ENCODE results near the gene TARBP1.
A peak's percentile ranks its signal among the peaks of the same experiment; 100 is the strongest.

The TARBP1 gene

DNA sequence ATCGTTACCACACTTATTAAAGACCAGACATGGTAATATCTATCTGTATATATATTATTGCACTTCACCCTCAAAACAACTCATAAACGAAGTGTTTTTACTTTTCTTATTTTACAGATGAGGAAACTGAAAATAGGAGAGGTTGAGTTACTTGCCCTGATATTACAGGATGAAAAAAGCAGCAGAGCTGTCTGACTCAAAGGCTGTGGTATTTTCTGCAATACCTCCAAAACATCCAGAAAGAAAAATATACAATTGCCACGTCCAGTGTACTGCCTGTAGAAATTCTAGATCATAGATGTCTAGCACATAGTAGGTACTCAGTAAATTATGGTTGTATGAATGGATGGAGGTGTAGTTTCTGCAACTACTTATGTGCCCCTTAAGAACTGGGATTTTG lies 5.2 kb upstream of the TARBP1 start:
- no peak for DNase-seq

DNA sequence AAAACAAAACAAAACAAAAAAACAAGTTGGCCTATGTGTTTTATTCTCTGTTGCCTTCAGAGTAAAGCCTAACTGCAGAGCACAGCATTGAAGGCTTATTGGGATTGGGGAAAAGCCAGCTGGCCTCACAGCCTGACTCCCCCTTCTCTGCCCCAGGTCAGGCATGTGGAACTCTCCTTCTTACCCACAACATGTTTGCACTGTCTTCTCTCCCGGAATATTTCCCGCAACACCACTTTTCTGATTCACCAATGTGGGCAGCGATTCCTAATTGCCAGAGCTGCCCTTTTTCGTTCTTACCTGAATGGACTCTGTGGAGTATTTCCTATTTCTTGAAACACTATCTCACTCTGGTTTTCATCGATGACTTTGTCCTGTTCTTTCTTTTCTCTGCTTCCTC lies 2.8 kb upstream of the TARBP1 start:
- no peak for DNase-seq

DNA sequence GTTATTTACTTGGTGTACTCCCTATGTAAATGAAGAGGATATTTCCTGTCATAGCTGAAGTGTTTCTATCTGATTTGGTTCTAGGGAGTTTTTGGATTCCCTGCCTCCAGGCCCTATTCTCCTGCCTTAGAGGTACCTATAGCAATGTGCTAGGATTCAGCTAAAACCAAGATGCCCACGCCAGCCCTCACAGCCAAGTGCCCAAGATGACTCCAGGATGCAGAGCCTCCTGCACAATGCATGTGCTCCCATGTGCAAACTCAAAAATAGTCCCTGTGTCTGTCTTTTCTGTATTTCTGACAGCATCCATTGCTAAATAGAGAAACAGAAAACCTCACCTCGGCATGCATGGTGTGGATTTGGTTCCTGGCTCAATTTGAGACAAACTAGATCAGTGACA lies 887 bp upstream of the TARBP1 start:
- no peak for DNase-seq

DNA sequence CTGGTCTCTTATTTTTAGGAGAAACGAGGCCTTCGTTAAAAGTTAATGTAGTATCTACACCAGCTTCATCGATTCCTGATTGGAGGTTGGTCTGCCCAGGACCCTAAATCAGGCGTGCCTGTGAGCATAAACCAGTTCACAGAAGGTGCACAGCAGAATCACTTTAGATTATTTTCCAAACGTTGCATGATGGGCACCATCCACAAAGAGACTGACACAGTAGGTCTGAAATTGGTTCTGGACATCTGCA lies 256 bp upstream of the TARBP1 start:
- DNase-seq = no peak

DNA sequence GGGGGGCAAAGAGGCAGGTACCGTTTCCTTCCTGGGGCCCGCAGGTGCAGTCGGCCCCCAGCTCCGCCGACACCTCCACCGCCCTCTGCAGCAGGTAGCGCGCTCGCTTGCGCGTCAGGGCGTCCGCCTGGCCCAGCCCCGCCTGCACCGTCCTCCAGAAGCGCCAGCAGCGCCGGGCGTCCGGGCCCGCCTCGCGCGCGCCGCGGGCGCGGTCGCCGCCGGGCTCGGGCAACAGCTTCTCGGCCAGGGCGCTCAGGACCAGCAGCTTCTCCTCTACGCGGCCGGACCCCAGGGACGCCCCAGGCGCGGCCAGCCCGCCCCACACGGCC lies 863 bp downstream of the TARBP1 start:
- DNase-seq = peak; percentile 22

DNA sequence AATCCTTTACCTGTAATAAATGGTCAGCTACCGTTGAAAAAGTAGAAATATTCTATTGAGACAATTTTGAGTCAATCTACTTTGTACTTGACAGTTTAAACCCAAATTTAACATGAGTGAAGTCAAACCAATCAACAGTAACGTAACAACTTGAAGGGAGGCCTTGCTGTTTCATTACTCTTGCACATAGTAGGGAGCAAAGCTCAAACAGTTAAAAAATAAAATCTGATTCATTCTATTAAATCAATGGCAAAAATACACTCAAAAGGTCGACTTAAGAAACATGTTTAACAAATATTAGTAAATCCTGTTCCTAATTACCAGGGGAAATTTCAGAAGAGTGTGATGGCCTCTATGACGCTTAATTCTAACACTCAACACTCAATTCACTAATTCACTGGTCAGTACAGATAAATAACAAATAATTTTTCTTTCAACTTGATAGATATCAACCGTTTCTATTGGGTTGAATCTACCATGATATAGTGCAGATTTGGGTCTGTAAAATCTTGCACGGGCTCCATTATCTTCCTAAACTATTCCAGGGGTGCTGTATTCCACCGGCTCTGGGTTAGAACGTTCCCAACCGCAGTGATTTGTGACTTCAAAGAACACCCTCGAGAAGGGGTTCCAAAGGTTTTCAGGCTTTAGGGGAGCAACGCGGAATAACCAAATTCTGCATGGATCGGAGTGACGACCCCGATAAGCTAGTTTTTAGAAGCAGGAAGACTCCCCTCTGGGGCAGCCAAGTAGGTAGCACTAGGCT lies 1.4 kb downstream of the TARBP1 start:
- no peak for DNase-seq

DNA sequence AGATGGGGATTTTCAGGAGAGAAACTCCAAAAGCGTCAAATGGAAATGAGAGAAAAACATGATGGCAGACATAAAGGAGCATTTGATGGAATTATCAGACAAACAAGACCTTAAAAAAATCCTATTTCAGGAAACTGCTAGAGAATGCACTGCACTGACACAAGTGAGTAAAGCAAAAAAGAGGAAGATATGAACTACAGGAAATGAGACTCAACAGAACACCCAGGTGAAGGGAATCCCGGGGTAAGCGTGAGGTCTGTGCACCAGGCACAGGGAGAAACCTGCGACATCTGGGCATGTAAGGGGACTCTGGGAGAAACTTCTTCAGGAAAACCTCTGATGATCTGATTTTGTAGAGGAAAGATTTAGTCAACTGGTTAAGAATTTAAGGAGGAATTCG lies 2.8 kb downstream of the TARBP1 start:
- DNase-seq = no peak

DNA sequence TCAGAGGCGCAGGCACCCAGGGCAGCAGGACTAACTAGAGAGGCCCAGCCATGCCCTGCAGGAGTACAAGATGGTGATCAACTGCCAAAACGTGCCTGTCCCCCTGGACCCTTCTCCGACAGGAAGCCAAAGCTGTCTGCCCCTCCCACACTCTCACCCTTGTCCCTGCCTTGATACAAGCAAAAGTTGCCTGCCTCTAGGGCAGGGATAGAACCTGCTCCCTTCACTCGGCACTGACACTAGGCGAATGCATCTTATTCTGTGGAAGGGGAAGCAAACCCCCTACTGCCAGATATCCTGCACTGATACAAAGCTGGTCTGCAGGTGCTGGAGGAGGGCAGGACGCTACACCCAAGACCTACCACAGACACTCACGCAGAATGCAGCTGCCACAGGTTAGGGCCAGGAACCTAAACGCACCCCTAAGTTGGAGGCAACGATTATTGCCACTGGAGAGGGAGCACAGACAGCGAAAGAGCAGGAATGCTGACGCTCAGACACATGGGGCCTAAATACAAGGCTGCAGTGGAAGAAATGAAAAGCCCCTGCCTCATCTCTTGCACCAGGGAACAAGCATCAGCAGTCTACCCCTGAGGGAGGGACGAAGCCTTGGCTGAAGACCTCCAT lies 3.7 kb downstream of the TARBP1 start:
- DNase-seq = no peak

DNA sequence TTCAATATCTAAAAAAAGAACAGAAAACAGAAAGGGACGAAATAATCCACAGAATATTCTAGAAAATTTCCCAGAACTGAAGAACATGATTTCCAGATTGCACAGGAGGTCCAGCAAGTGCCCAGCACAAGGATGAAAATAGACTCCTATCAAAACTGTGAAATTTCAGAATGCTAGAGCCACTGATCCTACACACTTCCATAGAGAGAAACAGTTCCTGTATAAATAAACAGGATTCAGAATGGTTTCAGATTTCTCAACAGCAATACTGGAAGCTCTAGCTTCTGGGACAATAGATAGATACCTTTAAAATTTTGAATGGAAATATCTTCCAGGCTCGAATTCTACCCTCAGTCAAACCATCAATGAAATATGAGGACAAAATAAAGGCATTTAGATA lies 4.6 kb downstream of the TARBP1 start:
- DNase-seq = no peak

DNA sequence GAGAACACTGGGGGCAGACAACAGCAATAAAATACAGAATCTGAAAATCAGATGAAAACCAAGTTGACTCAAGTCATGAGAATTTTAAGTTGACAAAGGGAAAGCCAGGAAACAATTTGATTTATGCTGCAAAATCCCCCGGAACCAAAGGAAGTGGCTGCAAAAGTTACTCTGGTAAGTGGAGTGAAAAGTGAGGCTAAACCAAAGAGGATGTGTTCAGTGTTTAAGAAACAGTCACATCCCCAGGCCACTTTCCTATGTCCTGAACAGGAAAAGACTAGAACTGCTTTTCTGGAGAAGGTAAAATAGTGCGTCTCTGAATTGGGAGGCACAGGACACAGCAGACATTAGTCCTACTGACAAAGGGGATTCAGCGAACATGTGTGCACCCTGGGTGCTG lies 5.9 kb downstream of the TARBP1 start:
- DNase-seq = no peak

DNA sequence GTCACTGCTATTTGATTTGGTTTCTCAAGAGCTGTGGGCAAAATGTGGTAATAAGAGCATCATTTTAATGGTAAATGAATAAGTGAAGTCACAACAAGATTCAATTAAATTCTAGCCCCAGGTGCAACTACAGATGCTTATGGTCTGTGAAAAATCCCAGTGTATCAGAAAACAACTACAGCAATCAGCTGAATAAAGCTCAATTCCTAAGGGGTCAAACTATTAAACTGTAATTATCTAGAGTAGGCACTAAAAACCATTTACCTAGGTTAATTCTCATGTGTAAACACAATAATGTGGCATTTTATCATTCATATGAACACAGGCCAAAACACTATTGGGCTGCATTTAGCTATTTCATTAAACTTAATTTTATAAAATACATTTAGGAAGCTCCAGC lies 9.6 kb downstream of the TARBP1 start:
- no peak for DNase-seq

DNA sequence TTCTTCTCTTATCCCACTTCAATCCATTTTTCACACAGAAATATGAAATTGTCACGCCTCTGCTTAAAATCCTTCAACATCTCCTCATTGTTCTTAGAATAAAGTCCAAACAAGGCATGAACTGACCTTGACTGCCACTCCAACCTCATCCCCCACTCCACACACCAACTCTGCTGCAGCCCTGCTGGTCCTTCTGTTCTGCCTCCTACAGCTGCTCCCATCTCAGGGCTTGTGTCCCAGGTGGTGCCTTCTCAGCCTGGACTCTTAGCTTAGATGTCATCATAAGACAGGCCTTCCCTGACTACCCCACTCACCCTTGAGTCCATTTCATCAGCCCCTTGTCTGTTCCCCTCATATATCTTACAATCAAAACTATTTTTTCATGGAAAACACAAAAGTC lies 10.4 kb downstream of the TARBP1 start:
- DNase-seq = no peak

DNA sequence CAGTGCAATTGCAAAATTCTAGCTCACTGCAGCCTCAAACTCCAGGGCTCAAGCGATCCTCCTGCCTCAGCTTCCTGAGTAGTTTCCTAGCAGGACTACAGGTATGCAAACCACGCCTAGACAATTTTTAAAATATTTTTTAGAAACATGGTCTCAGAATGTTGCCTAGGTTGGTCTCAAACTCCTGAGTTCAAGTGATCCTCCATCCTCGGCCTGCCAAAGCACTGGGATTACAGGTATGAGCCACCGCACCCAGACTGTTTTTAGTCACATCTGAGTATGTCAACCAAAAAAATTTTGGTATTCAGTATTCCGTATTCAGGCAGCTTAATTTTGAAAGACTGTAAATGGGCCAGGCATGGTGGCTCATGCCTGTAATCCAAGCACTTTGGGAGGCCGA lies 11.2 kb downstream of the TARBP1 start:
- DNase-seq = no peak

DNA sequence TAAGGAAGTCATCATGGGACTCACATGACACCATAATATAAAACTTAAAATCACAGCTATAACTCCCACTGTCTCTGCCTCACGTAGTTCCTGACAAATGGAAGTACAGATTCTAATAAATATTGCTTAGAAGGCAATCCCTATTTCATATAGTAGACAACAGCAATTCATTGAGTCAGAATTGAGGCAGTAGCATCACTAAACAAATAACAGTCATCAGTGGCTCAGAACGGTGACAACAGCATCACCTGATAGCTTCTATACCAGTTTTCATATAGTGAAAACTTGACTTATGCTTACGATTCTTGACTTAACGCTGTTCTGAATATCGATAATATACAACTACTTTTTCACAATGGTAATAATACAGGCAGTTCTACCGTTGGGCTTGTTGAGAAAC lies 12.0 kb downstream of the TARBP1 start:
- no peak for DNase-seq

DNA sequence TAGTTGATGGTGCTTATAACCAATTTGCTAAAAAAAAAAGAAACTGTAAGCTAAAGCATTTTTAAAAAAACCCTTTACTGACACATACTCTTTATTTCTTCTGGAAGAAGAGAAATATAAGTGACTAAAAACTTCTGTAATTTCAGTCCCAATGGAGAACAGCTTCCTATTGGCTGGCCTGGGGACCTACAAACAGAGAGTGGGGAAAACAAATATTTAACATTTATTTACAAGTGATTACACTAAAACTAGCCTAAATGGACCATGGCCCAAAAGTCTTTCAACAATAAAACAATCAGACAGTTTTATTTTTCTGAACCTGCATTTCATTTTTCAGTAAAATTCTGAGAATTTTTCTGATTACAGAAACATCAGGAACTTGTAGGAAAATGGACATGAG lies 15.2 kb downstream of the TARBP1 start:
- DNase-seq = no peak

DNA sequence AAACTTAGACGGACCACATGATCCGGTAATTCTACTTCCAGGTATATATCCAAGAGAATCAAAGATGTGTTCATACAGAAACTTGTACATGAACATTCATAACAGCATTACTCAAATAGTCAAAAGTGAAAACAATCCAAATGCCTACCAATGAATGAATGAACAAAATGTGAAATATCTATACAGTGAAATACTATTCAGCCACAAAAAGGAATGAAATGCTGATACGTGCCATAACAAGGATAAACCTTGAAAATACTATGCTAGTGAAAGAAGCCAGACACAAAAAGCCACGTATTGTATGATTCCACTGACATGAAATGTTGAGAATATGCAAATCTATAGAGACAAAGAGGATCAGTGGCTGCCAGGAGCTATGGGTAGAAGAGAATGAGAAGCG lies 18.3 kb downstream of the TARBP1 start:
- DNase-seq = no peak

DNA sequence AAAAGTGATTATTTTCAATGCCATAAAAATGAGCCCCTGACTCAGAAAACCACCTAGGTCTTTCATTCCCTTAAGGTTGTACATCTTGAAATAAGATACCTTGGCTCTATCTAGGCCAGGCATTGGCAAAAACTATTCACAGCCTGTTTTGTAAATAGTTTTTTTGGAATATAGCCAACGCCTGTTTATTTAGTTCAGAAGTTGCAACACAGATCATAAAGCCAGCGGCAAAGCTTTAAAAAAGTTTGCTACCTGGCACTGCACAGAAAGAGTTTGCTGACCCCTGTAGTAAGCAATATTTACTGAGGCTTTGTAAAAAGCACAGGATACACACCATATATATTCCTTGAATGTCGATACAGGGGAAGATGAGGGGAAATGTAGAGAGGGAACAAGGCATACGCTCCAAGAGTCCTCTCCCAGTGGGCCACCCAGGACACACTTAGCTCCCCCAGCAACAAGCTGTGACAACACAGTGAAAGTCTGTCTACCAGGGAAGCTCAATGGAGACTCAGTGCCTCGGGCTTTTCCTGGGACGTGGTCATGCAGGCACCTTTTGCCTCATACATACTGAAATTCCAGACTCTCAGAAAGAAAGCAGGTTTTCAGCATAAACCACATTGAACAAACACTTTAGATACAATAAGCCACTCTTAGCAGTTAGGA lies 20.5 kb downstream of the TARBP1 start:
- DNase-seq = no peak

DNA sequence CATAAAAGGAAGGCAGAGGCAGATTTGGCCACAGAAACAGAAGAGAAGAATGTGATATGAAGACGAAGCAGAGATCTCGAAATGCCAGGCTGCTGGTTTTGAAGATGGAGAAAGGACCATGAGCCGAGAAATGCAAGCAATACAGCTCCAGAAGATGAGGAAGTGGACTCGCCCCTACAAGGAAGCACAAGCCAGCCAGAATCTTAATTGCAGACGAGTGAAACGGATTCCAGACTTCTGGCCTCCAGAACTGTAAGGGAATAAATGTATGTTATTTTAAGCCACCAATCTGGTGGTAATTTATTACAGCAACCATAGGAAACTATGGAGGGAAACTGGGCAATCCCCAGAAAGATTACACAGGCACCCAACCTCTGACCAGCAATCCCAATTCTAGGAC lies 24.1 kb downstream of the TARBP1 start:
- DNase-seq = no peak

DNA sequence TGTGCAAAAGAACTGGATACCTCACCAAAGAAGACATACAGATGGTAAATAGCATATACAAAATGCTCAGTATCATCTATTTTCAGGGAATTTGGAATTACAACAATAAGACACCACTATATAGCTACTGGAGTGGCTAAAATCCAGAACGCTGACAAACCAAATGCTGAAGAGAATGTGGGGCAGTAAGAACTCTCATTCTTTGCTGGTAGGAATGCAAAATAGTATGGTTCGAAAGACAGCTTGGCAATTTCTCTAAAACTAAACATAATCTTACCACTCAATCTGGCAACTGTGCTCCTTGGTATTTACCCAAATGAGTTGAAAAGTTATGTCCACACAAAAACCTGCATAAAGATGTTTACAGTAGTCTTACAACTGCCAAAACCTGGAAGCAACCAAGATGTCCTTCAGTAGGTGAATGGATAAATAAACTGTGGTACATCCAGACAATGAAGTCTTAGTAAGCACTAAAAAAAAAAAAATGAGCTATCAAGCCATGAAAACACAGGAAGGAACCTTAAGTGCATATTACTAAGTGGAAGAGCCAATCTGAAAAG lies 26.5 kb downstream of the TARBP1 start:
- DNase-seq = no peak

DNA sequence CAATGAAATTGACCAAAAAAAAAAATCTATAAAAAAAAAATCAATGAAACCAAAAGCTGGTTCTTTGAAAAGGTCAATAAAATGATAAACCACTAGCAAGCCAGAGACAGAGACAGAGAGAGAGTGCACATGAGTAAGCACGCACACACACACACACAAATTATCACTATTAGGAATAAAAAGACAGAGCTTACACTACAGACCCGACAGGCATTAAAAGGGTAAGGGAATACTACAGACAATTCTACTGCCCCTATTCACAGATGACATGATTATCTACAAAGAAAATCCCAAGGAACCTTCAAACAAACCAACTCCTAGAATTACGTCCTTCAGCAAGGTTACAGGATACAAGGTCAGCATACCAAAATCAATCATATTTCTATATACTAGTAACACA lies 38.6 kb downstream of the TARBP1 start:
- no peak for DNase-seq

DNA sequence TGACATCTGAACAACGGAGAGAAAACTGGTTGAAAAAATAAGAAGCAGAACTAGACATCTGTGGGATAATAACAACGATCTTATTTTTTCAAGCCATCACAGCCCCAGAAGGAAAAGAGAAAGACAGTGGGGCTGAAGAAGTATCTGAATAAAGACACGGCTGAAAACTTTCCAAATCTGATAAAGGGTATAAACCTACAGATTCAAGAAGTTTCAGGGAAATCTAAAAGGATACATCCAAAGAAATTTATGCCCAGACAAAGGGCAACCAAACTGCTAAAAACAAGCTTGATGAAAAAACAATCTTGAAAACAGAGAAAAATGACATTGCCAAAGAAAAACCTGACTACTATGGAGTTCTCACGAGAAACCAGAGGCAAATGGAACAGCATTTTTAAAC lies 40.4 kb downstream of the TARBP1 start:
- no peak for DNase-seq

DNA sequence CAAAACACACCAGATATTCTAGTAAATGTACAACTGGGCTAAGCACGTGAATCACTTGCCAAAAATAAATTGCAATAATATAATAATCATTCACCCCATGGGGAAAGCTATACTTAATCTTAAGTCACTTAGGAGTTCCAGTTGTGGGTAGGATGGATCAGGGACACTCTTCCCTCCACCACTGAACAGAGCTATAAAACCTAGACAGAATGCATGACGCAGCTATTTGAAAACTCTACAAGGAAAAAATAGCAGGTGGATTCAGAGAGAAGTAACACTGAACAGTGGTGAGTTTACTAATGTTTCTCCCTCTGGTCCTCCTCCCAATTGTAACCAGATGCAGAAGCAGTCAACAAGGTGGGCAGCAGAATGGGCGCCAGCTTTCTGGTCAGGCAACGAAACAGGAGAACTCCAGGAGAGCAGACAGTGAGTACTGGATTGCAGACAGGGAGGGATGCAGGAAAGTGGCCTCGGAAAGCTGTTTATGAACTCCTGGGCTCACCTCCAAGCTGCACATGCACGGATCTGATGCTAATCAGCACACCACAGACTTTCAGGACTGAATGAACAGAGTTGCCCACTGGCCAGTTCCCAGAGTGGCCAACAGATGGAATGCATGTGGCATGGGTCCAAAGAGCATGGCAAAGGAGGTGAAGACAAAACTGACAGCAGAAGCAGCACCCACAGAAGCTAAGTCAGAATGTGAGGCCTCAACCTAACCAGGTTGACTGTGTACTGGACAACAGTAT lies 41.4 kb downstream of the TARBP1 start:
- no peak for DNase-seq

DNA sequence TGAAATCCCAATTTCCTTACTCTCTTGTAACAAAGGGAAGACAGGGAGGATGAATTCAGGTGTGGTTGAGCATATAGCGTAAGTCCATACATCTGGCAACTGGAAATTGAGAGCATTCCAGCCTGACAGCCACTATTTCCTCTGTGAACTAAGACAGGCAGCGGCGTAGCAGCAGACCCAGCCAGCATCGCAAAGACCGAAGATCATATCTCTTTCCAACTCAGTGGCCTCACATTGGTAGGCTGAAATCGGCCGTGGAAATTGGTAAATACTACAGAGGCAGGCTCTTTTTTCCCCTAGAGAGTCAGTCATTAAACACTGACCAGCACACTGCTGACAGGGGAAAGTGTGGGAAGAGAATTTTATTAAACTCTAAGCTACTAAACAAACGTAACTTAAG lies 43.4 kb downstream of the TARBP1 start:
- no peak for DNase-seq

DNA sequence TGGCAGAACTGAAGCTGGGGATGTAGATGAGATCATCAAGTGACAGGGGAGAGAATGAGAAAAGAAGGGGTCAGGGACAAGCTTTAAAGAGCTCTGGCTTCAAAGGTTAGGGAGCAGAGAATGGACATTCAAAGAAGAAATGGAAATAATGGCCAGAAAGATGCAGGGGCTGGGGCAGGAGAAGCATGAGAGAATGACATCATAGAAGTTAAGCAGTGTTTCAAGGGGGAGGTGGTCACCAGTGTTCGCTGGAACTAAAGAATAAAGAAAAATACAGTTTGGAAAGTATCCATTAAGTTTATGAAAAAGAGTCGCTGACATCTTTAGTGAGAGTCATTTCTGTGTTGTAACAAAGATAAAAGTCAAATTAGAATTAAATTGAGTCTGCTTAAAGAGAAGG lies 44.3 kb downstream of the TARBP1 start:
- DNase-seq = no peak

Data from NCI-H1694 treated with DMSO at 0.1 percent for 48 hours (cell line).